BLaER1 (cell line): ENCODE results near the gene RAB9A.
"Not testable (repeated sequence)": the region's sequence is repeated elsewhere in the genome, so short reads cannot be mapped to it uniquely, and the experiment has no call there.

Experiments
- H3K27ac ChIP-seq: shearing (Covaris generic); formaldehyde crosslinking; 2 replicates; pipeline ENCODE4 v1.8.1; 2022
- H3K27me3 ChIP-seq: shearing (Covaris generic); formaldehyde crosslinking; 2 replicates; pipeline ENCODE4 v1.8.1; 2022
- H3K36me3 ChIP-seq: shearing (Covaris generic); formaldehyde crosslinking; 2 replicates; pipeline ENCODE4 v1.8.1; 2022
- H3K4me1 ChIP-seq: shearing (Covaris generic); formaldehyde crosslinking; 2 replicates; pipeline ENCODE4 v1.8.1; 2022
- H3K4me2 ChIP-seq: shearing (Covaris generic); formaldehyde crosslinking; 2 replicates; pipeline ENCODE4 v1.8.1; 2022
- H3K4me3 ChIP-seq: shearing (Covaris generic); formaldehyde crosslinking; 2 replicates; pipeline ENCODE4 v1.8.1; 2022
- H3K9ac ChIP-seq: shearing (Covaris generic); formaldehyde crosslinking; 2 replicates; pipeline ENCODE4 v1.8.1; 2022
- H3K9me3 ChIP-seq: shearing (Covaris generic); formaldehyde crosslinking; 2 replicates; pipeline ENCODE4 v1.8.1; 2022
- H4K20me1 ChIP-seq: shearing (Covaris generic); formaldehyde crosslinking; 2 replicates; pipeline ENCODE4 v1.8.1; 2022
- Cebpa-rat ChIP-seq: shearing (Covaris generic); IDR thresholded peaks from 2 replicates; pipeline ENCODE4 v1.8.1; 2022

The RAB9A gene

GRCh38 chrX:13669246-13669737, 19.6 kb upstream of the RAB9A start:
- Histone ChIP-seq H3K4me3 (no peak overlapping the region), H3K27me3 (peaks cover 92% of the 10 kb centered on the region), H4K20me1 (peaks cover 25% of the 10 kb centered on the region; the same call in 1 of the 2 replicates), H3K4me2 (no peak overlapping the region), H3K27ac (no peak overlapping the region), H3K9ac (no peak overlapping the region), H3K9me3 (peaks cover 8% of the 10 kb centered on the region), H3K36me3 (no peaks in the 10 kb centered on the region), H3K4me1 (no peaks in the 10 kb centered on the region)
- TF ChIP-seq Cebpa-rat = no peak

- H3K4me1 ChIP-seq, H3K9me3 ChIP-seq, H3K4me3 ChIP-seq, H3K9ac ChIP-seq, H3K4me2 ChIP-seq, H3K36me3 ChIP-seq, H3K27ac ChIP-seq: not testable (repeated sequence)
- Histone ChIP-seq H3K27me3 (peaks cover 87% of the 10 kb centered on the region), H4K20me1 (peaks cover 22% of the 10 kb centered on the region; the same call in 1 of the 2 replicates)
Observed at GRCh38 chrX:13669755-13670154, 19.2 kb upstream of the RAB9A start.

GRCh38 chrX:13670197-13670596, 18.7 kb upstream of the RAB9A start:
- H4K20me1 ChIP-seq = peaks cover 22% of the 10 kb centered on the region; the same call in 1 of the 2 replicates
- no peaks in the 10 kb centered on the region for H3K36me3 ChIP-seq
- H3K9ac ChIP-seq = no peak overlapping the region
- H3K27me3 ChIP-seq = peaks cover 86% of the 10 kb centered on the region
- H3K4me2 ChIP-seq = no peak overlapping the region
- no peaks in the 10 kb centered on the region for H3K4me1 ChIP-seq
- H3K27ac ChIP-seq = no peak overlapping the region
- H3K9me3 ChIP-seq = peaks cover 8% of the 10 kb centered on the region
- no peak overlapping the region for H3K4me3 ChIP-seq
- TF ChIP-seq Cebpa-rat = no peak

DNA sequence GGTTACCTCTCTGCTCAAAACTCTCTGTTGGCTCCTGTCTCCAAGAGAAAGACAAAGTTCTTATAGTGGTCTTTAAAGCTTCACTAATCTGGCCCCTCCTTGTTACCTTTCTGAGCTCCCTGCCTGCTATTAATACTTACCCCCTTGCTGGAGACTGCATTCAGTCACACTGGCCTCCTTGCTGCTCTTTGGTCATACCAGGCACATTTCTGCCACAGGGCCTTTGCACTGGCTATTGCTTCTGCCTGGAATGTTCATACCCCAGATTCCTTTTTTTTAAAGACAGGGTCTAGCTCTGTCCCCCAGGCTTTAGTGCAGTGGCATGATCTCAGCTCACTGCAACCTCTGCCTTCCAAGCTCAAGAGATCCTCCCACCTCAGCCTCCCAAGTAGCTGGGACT, 15.9 kb upstream of the RAB9A start:
- H3K27me3 ChIP-seq = peaks cover 66% of the 10 kb centered on the region
- no peak overlapping the region for H3K9ac ChIP-seq

GRCh38 chrX:13676885-13677284, 12.0 kb upstream of the RAB9A start:
- peaks cover 50% of the 10 kb centered on the region for H3K27me3 ChIP-seq
- H3K36me3 ChIP-seq = no peaks in the 10 kb centered on the region
- no peaks in the 10 kb centered on the region; the same call in 1 of the 2 replicates for H4K20me1 ChIP-seq
- H3K9me3 ChIP-seq = peaks cover 11% of the 10 kb centered on the region
- no peak for TF ChIP-seq Cebpa-rat
- H3K4me1 ChIP-seq = no peaks in the 10 kb centered on the region
- H3K4me2 ChIP-seq = no peak overlapping the region
- no peak overlapping the region for H3K27ac ChIP-seq
- H3K4me3 ChIP-seq = no peak overlapping the region
- H3K9ac ChIP-seq = no peak overlapping the region

More for the DNA sequence above, 15.9 kb upstream of the RAB9A start:
- H3K36me3 ChIP-seq = no peaks in the 10 kb centered on the region
- H4K20me1 ChIP-seq = peaks cover 6% of the 10 kb centered on the region; the same call in 1 of the 2 replicates
- no peaks in the 10 kb centered on the region for H3K4me1 ChIP-seq
- H3K9me3 ChIP-seq = peaks cover 8% of the 10 kb centered on the region
- H3K27ac ChIP-seq = no peak overlapping the region
- H3K4me2 ChIP-seq = no peak overlapping the region
- TF ChIP-seq Cebpa-rat = no peak
- H3K4me3 ChIP-seq = no peak overlapping the region

GRCh38 chrX:13679700-13680099, 9.2 kb upstream of the RAB9A start:
- not testable (repeated sequence) for H3K9me3 ChIP-seq, H3K4me3 ChIP-seq, H3K4me1 ChIP-seq, H3K9ac ChIP-seq, H3K36me3 ChIP-seq, H3K4me2 ChIP-seq, H3K27ac ChIP-seq, H4K20me1 ChIP-seq
- peaks cover 48% of the 10 kb centered on the region for H3K27me3 ChIP-seq

DNA sequence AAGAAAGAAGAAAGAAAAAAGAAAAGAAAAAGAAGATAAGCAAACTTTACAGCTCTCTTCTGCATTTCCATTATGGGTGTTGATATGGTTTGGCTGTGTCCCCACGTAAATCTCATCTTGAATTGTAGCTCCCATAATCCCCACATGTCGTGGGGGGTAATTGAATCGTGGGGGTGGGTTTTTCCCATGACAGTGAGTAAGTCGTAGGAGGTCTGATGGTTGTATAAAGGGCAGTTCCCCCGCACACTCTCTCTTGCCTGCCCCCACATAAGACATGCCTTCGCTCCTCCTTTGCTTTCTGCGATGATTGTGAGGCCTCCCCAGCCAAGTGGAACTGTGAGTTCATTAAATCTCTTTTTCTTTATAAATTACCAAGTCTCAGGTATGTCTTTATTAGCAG, 7.3 kb upstream of the RAB9A start:
- no peaks in the 10 kb centered on the region for H3K4me1 ChIP-seq
- H3K36me3 ChIP-seq = no peaks in the 10 kb centered on the region
- H4K20me1 ChIP-seq = no peaks in the 10 kb centered on the region
- no peak overlapping the region for H3K27ac ChIP-seq
- no peak overlapping the region for H3K4me3 ChIP-seq
- no peak overlapping the region for H3K4me2 ChIP-seq
- TF ChIP-seq Cebpa-rat = no peak
- 0 out of 2 replicates have a peak, but pooled peaks cover 3% of the 10 kb centered on the region for H3K9me3 ChIP-seq
- peaks cover 61% of the 10 kb centered on the region for H3K27me3 ChIP-seq
- H3K9ac ChIP-seq = no peak overlapping the region

- H3K4me1 ChIP-seq = no peaks in the 10 kb centered on the region
- no peak overlapping the region for H3K4me2 ChIP-seq
- H3K36me3 ChIP-seq = no peaks in the 10 kb centered on the region
- H3K27me3 ChIP-seq = peaks cover 81% of the 10 kb centered on the region
- H3K27ac ChIP-seq = no peak overlapping the region
- peaks cover 9% of the 10 kb centered on the region for H4K20me1 ChIP-seq
- H3K9me3 ChIP-seq = no peaks in the 10 kb centered on the region
- no peak for TF ChIP-seq Cebpa-rat
- H3K4me3 ChIP-seq = no peak overlapping the region
- no peak overlapping the region for H3K9ac ChIP-seq
Observed at GRCh38 chrX:13684361-13684760, 4.6 kb upstream of the RAB9A start.

DNA sequence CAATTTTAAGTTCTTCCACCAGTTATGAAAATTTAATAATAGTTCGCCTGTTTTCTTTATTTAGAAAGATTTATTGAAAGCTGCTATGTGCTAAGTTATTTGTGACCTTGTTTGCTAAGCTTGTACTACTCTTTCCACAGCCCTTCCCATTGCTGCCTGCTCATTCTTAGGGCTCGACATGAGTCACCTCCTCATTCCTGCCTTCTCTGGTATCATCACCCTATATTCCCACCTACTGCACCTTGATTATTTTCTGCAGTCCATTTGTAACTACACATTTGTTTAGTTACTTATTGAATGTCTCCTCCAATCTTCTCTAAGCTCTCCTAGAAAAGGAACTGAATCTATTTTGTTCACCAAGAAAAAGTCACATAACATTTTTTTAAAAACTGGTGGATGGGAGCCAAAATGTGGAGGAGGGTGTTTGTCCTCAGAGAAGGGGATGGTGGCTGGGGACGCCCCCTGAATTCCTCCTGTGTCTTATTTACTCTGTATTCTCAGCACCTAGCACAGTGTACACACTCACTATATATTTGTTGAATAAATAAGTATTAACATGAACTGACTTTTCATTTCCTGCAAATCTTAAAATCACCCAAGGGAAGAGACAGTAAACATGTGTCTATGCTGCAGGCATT, 3.7 kb upstream of the RAB9A start:
- Histone ChIP-seq H4K20me1 (peaks cover 18% of the 10 kb centered on the region), H3K27ac (no peak overlapping the region), H3K4me2 (no peak overlapping the region), H3K4me1 (no peaks in the 10 kb centered on the region), H3K9me3 (no peaks in the 10 kb centered on the region), H3K27me3 (peaks cover 86% of the 10 kb centered on the region), H3K36me3 (no peaks in the 10 kb centered on the region), H3K4me3 (no peak overlapping the region), H3K9ac (no peak overlapping the region)
- TF ChIP-seq Cebpa-rat = no peak

DNA sequence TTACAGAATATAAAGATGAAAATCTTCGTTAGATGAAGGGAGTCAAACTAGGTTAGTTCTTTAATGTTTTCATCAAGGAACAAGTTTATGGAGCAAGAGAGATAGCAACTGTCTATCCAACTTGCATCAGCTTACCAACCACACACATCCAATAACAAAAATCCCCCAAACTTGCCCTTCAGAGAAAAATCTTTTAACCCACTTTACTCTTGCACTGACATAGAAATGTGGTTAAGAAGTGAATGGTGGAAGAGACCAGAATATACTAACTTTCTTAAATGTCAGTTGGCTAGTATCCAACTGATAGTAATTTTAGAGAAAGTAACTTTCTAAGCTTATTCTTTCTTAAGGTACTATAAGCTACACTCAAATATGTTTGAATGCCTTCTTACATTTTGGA, 1.7 kb upstream of the RAB9A start:
- no peak overlapping the region for H3K4me2 ChIP-seq
- H3K27ac ChIP-seq = no peak overlapping the region
- no peaks in the 10 kb centered on the region for H3K36me3 ChIP-seq
- no peaks in the 10 kb centered on the region for H3K9me3 ChIP-seq
- peaks cover 37% of the 10 kb centered on the region for H4K20me1 ChIP-seq
- H3K9ac ChIP-seq = no peak overlapping the region
- H3K4me3 ChIP-seq = no peak overlapping the region
- TF ChIP-seq Cebpa-rat = no peak
- peaks cover 87% of the 10 kb centered on the region for H3K27me3 ChIP-seq
- peaks cover 18% of the 10 kb centered on the region for H3K4me1 ChIP-seq
